ENCODE results near the gene OBP2A.

Gene OBP2A

DNA sequence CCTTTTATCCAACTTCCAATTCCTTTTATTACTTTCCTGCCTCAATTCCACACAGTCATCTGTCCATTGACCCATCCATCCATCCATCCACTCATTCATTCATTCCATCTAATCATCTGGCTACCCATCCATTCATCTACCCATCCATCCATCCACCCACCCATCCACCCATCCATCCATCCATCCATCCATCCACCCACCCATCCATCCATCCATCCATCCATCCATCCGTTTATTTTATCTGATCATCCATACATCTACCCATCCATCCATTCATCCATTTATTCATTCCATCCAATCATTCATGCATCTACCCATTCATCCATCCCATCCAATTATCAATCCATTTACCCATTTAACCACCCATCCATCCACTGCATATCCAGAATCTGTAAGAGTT, 27.2 kb downstream of the OBP2A start:
- H3K79me2 ChIP-seq (ENCODE audit: insufficient read depth, low read length): no peaks in the 10 kb centered on the region
- TF ChIP-seq, protein P1, sequence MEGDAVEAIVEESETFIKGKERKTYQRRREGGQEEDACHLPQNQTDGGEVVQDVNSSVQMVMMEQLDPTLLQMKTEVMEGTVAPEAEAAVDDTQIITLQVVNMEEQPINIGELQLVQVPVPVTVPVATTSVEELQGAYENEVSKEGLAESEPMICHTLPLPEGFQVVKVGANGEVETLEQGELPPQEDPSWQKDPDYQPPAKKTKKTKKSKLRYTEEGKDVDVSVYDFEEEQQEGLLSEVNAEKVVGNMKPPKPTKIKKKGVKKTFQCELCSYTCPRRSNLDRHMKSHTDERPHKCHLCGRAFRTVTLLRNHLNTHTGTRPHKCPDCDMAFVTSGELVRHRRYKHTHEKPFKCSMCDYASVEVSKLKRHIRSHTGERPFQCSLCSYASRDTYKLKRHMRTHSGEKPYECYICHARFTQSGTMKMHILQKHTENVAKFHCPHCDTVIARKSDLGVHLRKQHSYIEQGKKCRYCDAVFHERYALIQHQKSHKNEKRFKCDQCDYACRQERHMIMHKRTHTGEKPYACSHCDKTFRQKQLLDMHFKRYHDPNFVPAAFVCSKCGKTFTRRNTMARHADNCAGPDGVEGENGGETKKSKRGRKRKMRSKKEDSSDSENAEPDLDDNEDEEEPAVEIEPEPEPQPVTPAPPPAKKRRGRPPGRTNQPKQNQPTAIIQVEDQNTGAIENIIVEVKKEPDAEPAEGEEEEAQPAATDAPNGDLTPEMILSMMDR (IDR thresholded peaks at IDR 0.05; ENCODE audit: low read length): no peak
- TF ChIP-seq EZH2 (IDR thresholded peaks at IDR 0.05; ENCODE audit: borderline replicate concordance, low read length): no peak
- no peaks in the 10 kb centered on the region for H4K20me1 ChIP-seq (ENCODE audit: insufficient read depth, low read length)
- no peaks in the 10 kb centered on the region for H3K9me3 ChIP-seq (ENCODE audit: low read length)
- H2AFZ ChIP-seq (ENCODE audit: low read length): no peak overlapping the region
- no peak overlapping the region for H3K4me2 ChIP-seq (ENCODE audit: low read length)
- no peaks in the 10 kb centered on the region for H3K36me3 ChIP-seq (ENCODE audit: insufficient read depth, low read length)
- no peaks in the 10 kb centered on the region for H3F3A ChIP-seq (ENCODE audit: insufficient read depth, low read length)
- no peaks in the 10 kb centered on the region for H3K9me2 ChIP-seq (ENCODE audit: low read depth, low read length)
- peaks cover 14% of the 10 kb centered on the region; the same call in 1 of the 2 replicates for H3K27me3 ChIP-seq (ENCODE audit: insufficient read depth, low read length)
- no peak overlapping the region for H3K27ac ChIP-seq (ENCODE audit: low read depth, low read length, poor library complexity, severe bottlenecking)
- no peak overlapping the region for H3K9ac ChIP-seq (ENCODE audit: low read length)
- no peak overlapping the region for H3K4me3 ChIP-seq (ENCODE audit: low read depth, low read length, poor library complexity, severe bottlenecking)
- no peaks in the 10 kb centered on the region for H3K4me1 ChIP-seq (ENCODE audit: insufficient read depth, low read length, severe bottlenecking)

DNA sequence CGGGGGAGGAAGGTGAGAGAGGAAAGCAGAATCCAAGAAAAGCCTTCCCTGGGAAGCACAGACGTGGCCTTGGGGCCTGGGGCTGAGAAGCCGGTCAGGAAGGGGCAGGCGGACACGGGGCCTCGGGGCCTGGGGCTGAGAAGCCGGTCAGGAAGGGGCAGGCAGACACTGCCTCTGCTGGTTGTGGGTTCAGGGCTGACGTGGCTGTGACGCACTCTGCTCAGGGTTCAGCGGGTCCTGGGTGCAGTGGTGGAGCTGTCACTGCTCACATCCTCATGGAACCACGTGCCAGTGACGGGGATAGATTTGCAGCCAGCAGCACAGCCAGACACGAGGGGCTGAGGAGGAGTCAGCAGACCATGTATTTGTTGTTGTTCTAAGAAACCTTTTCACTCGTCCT, 28.4 kb downstream of the OBP2A start:
- Histone ChIP-seq H2AFZ (ENCODE audit: low read length) (no peak overlapping the region), H3K4me1 (ENCODE audit: insufficient read depth, low read length, severe bottlenecking) (no peaks in the 10 kb centered on the region), H3K4me2 (ENCODE audit: low read length) (no peak overlapping the region), H3K36me3 (ENCODE audit: insufficient read depth, low read length) (no peaks in the 10 kb centered on the region), H3K79me2 (ENCODE audit: insufficient read depth, low read length) (no peaks in the 10 kb centered on the region), H3K4me3 (ENCODE audit: low read depth, low read length, poor library complexity, severe bottlenecking) (no peak overlapping the region), H3F3A (ENCODE audit: insufficient read depth, low read length) (no peaks in the 10 kb centered on the region), H3K9ac (ENCODE audit: low read length) (no peak overlapping the region), H4K20me1 (ENCODE audit: insufficient read depth, low read length) (no peaks in the 10 kb centered on the region), H3K9me3 (ENCODE audit: low read length) (no peaks in the 10 kb centered on the region), H3K9me2 (ENCODE audit: low read depth, low read length) (no peaks in the 10 kb centered on the region), H3K27ac (ENCODE audit: low read depth, low read length, poor library complexity, severe bottlenecking) (no peak overlapping the region), H3K27me3 (ENCODE audit: insufficient read depth, low read length) (peaks cover 13% of the 10 kb centered on the region; the same call in 1 of the 2 replicates)
- TF ChIP-seq, protein P1 (IDR thresholded peaks at IDR 0.05; ENCODE audit: low read length): no peak

GRCh38 chr9:135574943-135575342, 29.0 kb downstream of the OBP2A start:
- no peak overlapping the region for H2AFZ ChIP-seq (ENCODE audit: low read length)
- H3K27ac ChIP-seq (ENCODE audit: low read depth, low read length, poor library complexity, severe bottlenecking): no peak overlapping the region
- H3K4me3 ChIP-seq (ENCODE audit: low read depth, low read length, poor library complexity, severe bottlenecking): no peak overlapping the region
- H4K20me1 ChIP-seq (ENCODE audit: insufficient read depth, low read length): no peaks in the 10 kb centered on the region
- H3K27me3 ChIP-seq (ENCODE audit: insufficient read depth, low read length): peaks cover 14% of the 10 kb centered on the region; the same call in 1 of the 2 replicates
- no peaks in the 10 kb centered on the region for H3K9me2 ChIP-seq (ENCODE audit: low read depth, low read length)
- H3K9ac ChIP-seq (ENCODE audit: low read length): no peak overlapping the region
- no peaks in the 10 kb centered on the region for H3K36me3 ChIP-seq (ENCODE audit: insufficient read depth, low read length)
- H3K79me2 ChIP-seq (ENCODE audit: insufficient read depth, low read length): no peaks in the 10 kb centered on the region
- no peak overlapping the region for H3K4me2 ChIP-seq (ENCODE audit: low read length)
- no peaks in the 10 kb centered on the region for H3F3A ChIP-seq (ENCODE audit: insufficient read depth, low read length)
- no peak for TF ChIP-seq EZH2 (IDR thresholded peaks at IDR 0.05; ENCODE audit: borderline replicate concordance, low read length)
- TF ChIP-seq, protein P1 (IDR thresholded peaks at IDR 0.05; ENCODE audit: low read length): no peak
- H3K9me3 ChIP-seq (ENCODE audit: low read length): no peaks in the 10 kb centered on the region
- no peaks in the 10 kb centered on the region for H3K4me1 ChIP-seq (ENCODE audit: insufficient read depth, low read length, severe bottlenecking)

All from OCI-LY1 (cell line).